UCSD-AML1 (cell line): ENCODE data around the gene CCDC88B.

Experiments used
- DNase-seq: peaks from one replicate; lab custom pipeline; 2025; ENCODE audit not compliant: unreplicated experiment; lab: John Stamatoyannopoulos, UW

The CCDC88B gene

GRCh38 chr11:64339754-64340408 is at the start of gene CCDC88B:
Gene CCDC88B (plus strand): TSS chr11:64340204. CDS start chr11:64340267, 63 bp downstream.
- DNase-seq, result peak; percentile 75

- no peak for DNase-seq
These were observed 49.4 kb upstream of the CCDC88B start for GRCh38 chr11:64290352-64291261.

GRCh38 chr11:64291262-64291751 is 48.7 kb upstream of the CCDC88B start, which contains the start of gene KCNK4:
Gene KCNK4 (plus strand): TSS chr11:64291302. CDS start chr11:64293019, 1,717 bp downstream.
- DNase-seq, result no peak

GRCh38 chr11:64291752-64292459 is 48.1 kb upstream of the CCDC88B start:
- DNase-seq, result no peak

- DNase-seq, result no peak
These were observed 47.3 kb upstream of the CCDC88B start for GRCh38 chr11:64292460-64293254.

GRCh38 chr11:64294774-64295173 is 45.2 kb upstream of the CCDC88B start:
- DNase-seq, result no peak

GRCh38 chr11:64295760-64296159 is 44.2 kb upstream of the CCDC88B start:
- DNase-seq, result no peak

GRCh38 chr11:64296236-64296635 is 43.8 kb upstream of the CCDC88B start:
- no peak for DNase-seq

- no peak for DNase-seq
These were observed 42.9 kb upstream of the CCDC88B start for GRCh38 chr11:64296830-64297698.

GRCh38 chr11:64297699-64298358 is 42.2 kb upstream of the CCDC88B start:
- DNase-seq, result no peak

- no peak for DNase-seq
These were observed 40.8 kb upstream of the CCDC88B start for GRCh38 chr11:64298966-64299846.

GRCh38 chr11:64299847-64300648 is 40.0 kb upstream of the CCDC88B start, which contains the start of gene CATSPERZ:
Gene CATSPERZ (plus strand): TSS chr11:64300358. CDS start chr11:64300411, 53 bp downstream.
- peak; percentile 39 for DNase-seq

GRCh38 chr11:64303109-64304031 is 36.6 kb upstream of the CCDC88B start:
- DNase-seq, result no peak

- DNase-seq, result no peak
These were observed 36.0 kb upstream of the CCDC88B start for GRCh38 chr11:64304032-64304315.

- peak; percentile 93 for DNase-seq
These were observed 35.5 kb upstream of the CCDC88B start for GRCh38 chr11:64304316-64305072.
